A549 (cell line): ENCODE data around the gene ADK. TPM values are rescaled to one million over a fixed set of nuclear protein-coding genes. Genes with fewer than 3 reads are reported as not detected.
A peak's percentile ranks its signal among the peaks of the same experiment; 100 is the strongest.

Experiments
- ATAC-seq, 2 experiments: fragments of 200-7000 bp in 1 of 2; fragments of >200 bp in 1 of 2; cut with Nextera tagmentation in 1 of 2; cut with Tn5 transposase in 1 of 2; 3 replicates each; pipeline versions ENCODE4 v1.8.0 to v1.9.1; 2018 to 2020; ENCODE audit warnings: mild to moderate bottlenecking in 1 of 2, moderate library complexity in 1 of 2
- CTCF ChIA-PET: fragments of 300-600 bp; sonication (Branson Sonifier 250); formaldehyde crosslinking; extraction: SDS; loops from one replicate; lab custom pipeline; 2021; ENCODE audit warnings: antibody characterized with exemption, inconsistent platforms; lab: Yijun Ruan, JAX
- POLR2A ChIA-PET: fragments of 350-600 bp; formaldehyde crosslinking; extraction: SDS; loops from one replicate; lab custom pipeline; 2021; ENCODE audit warnings: antibody characterized with exemption, inconsistent platforms; lab: Yijun Ruan, JAX
- DNase-seq, 2 experiments: peaks; one replicate each; pipeline versions ENCODE4 v3.0.0 to v3.0.0-alpha.2; 2011 to 2016; ENCODE audit warnings: low read depth in 1 of 2, low spot score in 1 of 2
- FAIRE-seq: peaks from 2 replicates; lab custom pipeline; 2011; peaks lifted over from hg19 to GRCh38; lab: Jason Lieb, UNC
- H3K27ac ChIP-seq, 2 experiments: fragments of >200 bp; sonication (Bioruptor Twin); formaldehyde crosslinking; 3 replicates each; pipeline ENCODE4 v1.5.1; 2016 to 2017
- H3K4me1 ChIP-seq: fragments of >200 bp; sonication (Bioruptor Twin); formaldehyde crosslinking; 3 replicates; pipeline ENCODE4 v1.6.1; 2016
- H3K4me2 ChIP-seq: fragments of >200 bp; sonication (Bioruptor Twin); formaldehyde crosslinking; 3 replicates; pipeline ENCODE4 v1.6.1; 2016
- H3K4me3 ChIP-seq: fragments of >200 bp; sonication (Bioruptor Twin); formaldehyde crosslinking; 3 replicates; pipeline ENCODE4 v1.5.1; 2016
- H3K9me3 ChIP-seq: fragments of >200 bp; sonication (Bioruptor Twin); formaldehyde crosslinking; 3 replicates; pipeline ENCODE4 v1.6.1; 2016
- CEBPB ChIP-seq, 2 experiments: fragments of >200 bp in 1 of 2; sonication (Bioruptor Twin) in 1 of 2; formaldehyde crosslinking in 1 of 2; IDR thresholded peaks; 2 replicates each; pipeline ENCODE4 v1.6.1; 2012 to 2016
- EHF ChIP-seq: fragments of 250-450 bp; sonication (Bioruptor Pico); IDR thresholded peaks from 2 replicates; pipeline ENCODE4 v1.5.0; 2020; ENCODE audit warnings: mild to moderate bottlenecking
- EP300 ChIP-seq, 2 experiments: fragments of >200 bp; sonication (Bioruptor Twin); formaldehyde crosslinking; IDR thresholded peaks; 2 replicates in 1 of 2; 3 replicates in 1 of 2; pipeline ENCODE4 v1.6.1; 2016 to 2017
- ESRRA ChIP-seq: fragments of 150-350 bp; IDR thresholded peaks from 2 replicates; pipeline ENCODE4 v1.6.1; 2014; ENCODE audit warnings: mild to moderate bottlenecking, low read length, borderline replicate concordance
- FOSB ChIP-seq: fragments of 250-450 bp; sonication (Bioruptor Pico); IDR thresholded peaks from 2 replicates; pipeline ENCODE4 v1.5.0; 2020; ENCODE audit warnings: mild to moderate bottlenecking, moderate library complexity
- FOSL2 ChIP-seq, 2 experiments: fragments of 450-650 bp in 1 of 2; fragments of >200 bp in 1 of 2; sonication (Bioruptor Twin) in 1 of 2; formaldehyde crosslinking; IDR thresholded peaks; 2 replicates each; pipeline versions ENCODE4 v1.5.0 to v1.6.1; 2016 to 2020; ENCODE audit warnings: mild to moderate bottlenecking in 1 of 2, moderate library complexity in 1 of 2
- FOXS1 ChIP-seq: fragments of 250-450 bp; sonication (Bioruptor Pico); IDR thresholded peaks from 2 replicates; pipeline ENCODE4 v1.5.0; 2020; ENCODE audit warnings: mild to moderate bottlenecking, moderate library complexity
- HDAC2 ChIP-seq: fragments of 200-600 bp; sonication (generic); IDR thresholded peaks from 2 replicates; pipeline ENCODE4 v1.6.1; 2016
- HEYL ChIP-seq: fragments of 250-450 bp; sonication (Bioruptor Pico); IDR thresholded peaks from 2 replicates; pipeline ENCODE4 v1.8.0; 2021; ENCODE audit warnings: mild to moderate bottlenecking, moderate library complexity
- JUNB ChIP-seq: fragments of >200 bp; sonication (Bioruptor Twin); formaldehyde crosslinking; IDR thresholded peaks from 2 replicates; pipeline ENCODE4 v1.6.1; 2016
- KDM1A ChIP-seq: fragments of 200-600 bp; sonication (generic); IDR thresholded peaks from 2 replicates; pipeline ENCODE4 v1.6.1; 2016; ENCODE audit warnings: low read depth, mild to moderate bottlenecking
- MAFK ChIP-seq: fragments of 450-650 bp; IDR thresholded peaks from 2 replicates; pipeline ENCODE4 v1.6.1; 2014; ENCODE audit not compliant: partially characterized antibody
- MYC ChIP-seq: IDR thresholded peaks from 2 replicates; pipeline ENCODE4 v1.6.1; 2012; ENCODE audit warnings: mild to moderate bottlenecking, inconsistent platforms, low read length, improper control_type of control experiment, borderline replicate concordance
- NPAS2 ChIP-seq: fragments of 250-450 bp; sonication (Bioruptor Pico); IDR thresholded peaks from 2 replicates; pipeline ENCODE4 v1.8.0; 2022; ENCODE audit warnings: mild to moderate bottlenecking, moderate library complexity, borderline replicate concordance
- NR3C1 ChIP-seq: fragments of >200 bp; sonication (Bioruptor Twin); formaldehyde crosslinking; IDR thresholded peaks from 3 replicates; pipeline ENCODE4 v1.6.1; 2017
- POLR2AphosphoS2 ChIP-seq: conservative IDR thresholded peaks from 2 replicates; pipeline ENCODE4 v1.6.1; 2012; ENCODE audit warnings: low read length, improper control_type of control experiment, inconsistent platforms
- RAD21 ChIP-seq, 2 experiments: fragments of >200 bp in 1 of 2; sonication (Bioruptor Twin) in 1 of 2; formaldehyde crosslinking in 1 of 2; IDR thresholded peaks in 1 of 2; conservative IDR thresholded peaks in 1 of 2; 2 replicates in 1 of 2; 3 replicates in 1 of 2; pipeline ENCODE4 v1.6.1; 2012 to 2018; ENCODE audit warnings: inconsistent platforms in 1 of 2
- TP53 ChIP-seq: fragments of 250-450 bp; sonication (Bioruptor Pico); IDR thresholded peaks from 2 replicates; pipeline ENCODE4 v1.5.0; 2021; ENCODE audit warnings: mild to moderate bottlenecking, moderate library complexity
- ZNF302 ChIP-seq: fragments of 250-450 bp; sonication (Bioruptor Pico); IDR thresholded peaks from 2 replicates; pipeline ENCODE4 v1.9.0; 2021; ENCODE audit warnings: inconsistent platforms, mild to moderate bottlenecking, moderate library complexity
- ZSCAN20 ChIP-seq: fragments of 250-450 bp; sonication (Bioruptor Pico); IDR thresholded peaks from 2 replicates; pipeline ENCODE4 v1.8.0; 2022; ENCODE audit warnings: mild to moderate bottlenecking, moderate library complexity
- WGBS: methylation state at CpG from one replicate; pipeline ENCODE4 v1.1.6; 2017; ENCODE audit errors: missing lambda C conversion rate; 5-methylcytosine and 5-hydroxymethylcytosine counted together
- polyA plus RNA-seq, 4 experiments: library from polyadenylated mRNA; depleted of rRNA in 3 of 4; stranded (reverse); fragments of >200 nt; fragmentation: RNase III in 1 of 4; extraction: RNeasy Plus Mini Kit Qiagen cat#74134 plus additional on column Dnase treatment in 1 of 4; gene quantifications; 2 replicates in 3 of 4; 3 replicates in 1 of 4; pipeline ENCODE4 v1.2.3, GENCODE V29; 2011 to 2017
- TF ChIP-seq, protein P1 (sequence below): fragments of >200 bp; sonication (Bioruptor Twin); formaldehyde crosslinking; IDR thresholded peaks from 3 replicates; pipeline ENCODE4 v1.5.1; 2016
- TF ChIP-seq, protein P2 (sequence below): fragments of >200 bp; sonication (Bioruptor Twin); formaldehyde crosslinking; IDR thresholded peaks from 3 replicates; pipeline ENCODE4 v1.6.1; 2016

ADK gene
- polyA plus RNA-seq, 2 of the 4 experiments (the other 2 are of a cell fraction), result 35.8 to 40.7 TPM

DNA sequence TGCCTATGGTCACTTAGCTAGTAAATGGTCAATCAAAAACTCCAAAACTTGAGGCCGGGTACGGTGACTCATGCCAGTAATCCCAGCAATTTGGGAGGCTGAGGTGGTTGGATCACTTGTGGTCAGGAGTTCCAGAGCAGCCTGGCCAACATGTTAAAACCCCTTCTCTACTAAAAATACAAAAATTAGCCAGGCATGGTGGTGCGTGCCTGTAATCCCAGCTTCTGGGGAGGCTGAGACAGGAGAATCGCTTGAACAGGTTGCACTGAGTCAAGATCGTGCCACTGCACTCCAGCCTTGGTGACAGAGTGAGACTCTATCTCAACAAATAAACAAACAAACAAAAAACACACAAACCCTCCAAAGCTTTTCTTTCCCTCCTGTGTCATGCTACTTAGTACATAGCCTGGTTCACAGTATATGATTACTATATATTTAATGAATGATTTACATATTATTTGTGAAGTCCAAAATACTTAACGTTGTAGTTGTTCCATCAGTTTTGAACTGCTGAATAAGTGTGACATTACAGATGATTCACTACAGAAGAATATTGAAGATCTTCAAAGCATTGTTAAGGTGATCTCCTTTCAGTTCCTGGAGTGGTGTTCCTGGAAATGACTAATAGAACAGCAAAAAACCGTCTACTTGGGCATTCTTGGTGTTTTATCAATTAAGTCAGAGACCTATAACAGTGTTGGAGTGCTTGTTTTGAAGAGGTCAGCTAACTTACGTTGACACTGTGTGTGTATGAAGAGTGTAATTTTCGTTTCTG lies 72.9 kb downstream of the ADK start:
- ChIA-PET CTCF (interaction anchor here (0.6 to 1.7 kb wide), 3 partner anchors 11 to 18 kb away, joined by 3 to 6 read pairs (median 3); no protein-coding TSS in a partner anchor), POLR2A (no interaction called here)
- WGBS, result 18% methylated on average over 9 of the region's 9 CpGs
- peaks cover 38% of the 10 kb centered on the region for H3K4me1 ChIP-seq
- no peaks in the 10 kb centered on the region for H3K9me3 ChIP-seq
- ATAC-seq (peak; percentile 83 to 84), FAIRE-seq (no peak), DNase-seq (peak; percentile 64 to 68)
- peak overlapping the region; percentile 74 to 85 for H3K27ac ChIP-seq
- TF ChIP-seq MAFK (peak; percentile 54), CEBPB (IDR thresholded peaks at IDR 0.05) (0 out of 4 replicates have a peak, but pooled peaks of 1 of the 2 experiments have one; percentile 38), NPAS2 (CRISPR knock-in tag) (no peak), EP300 (IDR thresholded peaks at IDR 0.05) (peak in 1 of 2 experiments; percentile 28; a peak in 1 of 5 replicates), EHF (CRISPR knock-in tag) (no peak), HEYL (CRISPR knock-in tag) (no peak), FOSL2 (IDR thresholded peaks at IDR 0.05) (peak; percentile 54; the same call in 1 of the 2 replicates), FOSL2 (CRISPR knock-in tag; IDR thresholded peaks at IDR 0.05) (peak; percentile 66), NR3C1 (no peak), POLR2AphosphoS2 (no peak), FOXS1 (CRISPR knock-in tag) (no peak), JUNB (0 out of 2 replicates have a peak, but pooled peaks have one; percentile 59), KDM1A (no peak)
- TF ChIP-seq, protein P1, sequence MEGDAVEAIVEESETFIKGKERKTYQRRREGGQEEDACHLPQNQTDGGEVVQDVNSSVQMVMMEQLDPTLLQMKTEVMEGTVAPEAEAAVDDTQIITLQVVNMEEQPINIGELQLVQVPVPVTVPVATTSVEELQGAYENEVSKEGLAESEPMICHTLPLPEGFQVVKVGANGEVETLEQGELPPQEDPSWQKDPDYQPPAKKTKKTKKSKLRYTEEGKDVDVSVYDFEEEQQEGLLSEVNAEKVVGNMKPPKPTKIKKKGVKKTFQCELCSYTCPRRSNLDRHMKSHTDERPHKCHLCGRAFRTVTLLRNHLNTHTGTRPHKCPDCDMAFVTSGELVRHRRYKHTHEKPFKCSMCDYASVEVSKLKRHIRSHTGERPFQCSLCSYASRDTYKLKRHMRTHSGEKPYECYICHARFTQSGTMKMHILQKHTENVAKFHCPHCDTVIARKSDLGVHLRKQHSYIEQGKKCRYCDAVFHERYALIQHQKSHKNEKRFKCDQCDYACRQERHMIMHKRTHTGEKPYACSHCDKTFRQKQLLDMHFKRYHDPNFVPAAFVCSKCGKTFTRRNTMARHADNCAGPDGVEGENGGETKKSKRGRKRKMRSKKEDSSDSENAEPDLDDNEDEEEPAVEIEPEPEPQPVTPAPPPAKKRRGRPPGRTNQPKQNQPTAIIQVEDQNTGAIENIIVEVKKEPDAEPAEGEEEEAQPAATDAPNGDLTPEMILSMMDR, result no peak
- H3K4me2 ChIP-seq, result peak overlapping the region; percentile 72
- 0 out of 3 replicates have a peak overlapping the region, but pooled peaks have one; percentile 15 for H3K4me3 ChIP-seq

DNA sequence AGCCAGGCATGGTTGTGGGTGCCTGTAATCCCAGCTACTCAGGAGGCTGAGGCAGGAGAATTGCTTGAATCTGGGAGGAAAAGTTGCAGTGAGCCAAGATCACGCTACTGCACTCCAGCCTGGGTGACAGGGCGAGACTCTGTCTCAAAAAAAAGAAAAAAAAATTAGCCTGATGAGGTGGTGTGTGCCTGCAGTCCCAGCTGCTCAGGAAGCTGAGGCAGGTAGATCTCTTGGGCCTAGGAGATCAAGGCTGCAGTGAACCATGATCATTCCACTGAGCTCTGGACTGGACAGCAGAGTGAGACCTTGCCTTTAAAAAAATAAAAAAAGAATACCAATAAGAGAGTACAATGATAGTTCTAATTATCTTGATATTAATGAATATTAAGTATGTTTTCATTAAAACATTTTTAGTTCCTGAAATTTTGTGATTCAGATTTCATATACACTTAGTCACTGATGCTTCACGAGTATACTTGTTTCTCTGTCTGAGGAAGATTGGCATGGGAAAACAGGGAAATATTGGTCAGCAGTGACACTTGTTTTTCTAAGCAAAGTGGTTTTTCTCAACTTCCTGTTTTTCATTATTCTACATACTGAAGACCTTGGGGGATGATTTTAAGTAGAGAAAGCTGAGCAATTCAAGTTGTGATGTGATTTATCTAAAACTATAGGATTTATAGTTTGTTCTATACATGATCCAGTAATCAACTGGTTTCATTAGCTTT lies 76.8 kb downstream of the ADK start:
- ChIA-PET CTCF (interaction anchor here (1.0 to 2.3 kb wide), 2 partner anchors 16 to 872 kb away, joined by 4 to 7 read pairs; a partner anchor contains a TSS), POLR2A (no interaction called here)
- TF ChIP-seq FOSB (CRISPR knock-in tag) (no peak), ZSCAN20 (CRISPR knock-in tag) (no peak), EHF (CRISPR knock-in tag) (no peak), TP53 (CRISPR knock-in tag) (no peak)
- TF ChIP-seq, protein P2, sequence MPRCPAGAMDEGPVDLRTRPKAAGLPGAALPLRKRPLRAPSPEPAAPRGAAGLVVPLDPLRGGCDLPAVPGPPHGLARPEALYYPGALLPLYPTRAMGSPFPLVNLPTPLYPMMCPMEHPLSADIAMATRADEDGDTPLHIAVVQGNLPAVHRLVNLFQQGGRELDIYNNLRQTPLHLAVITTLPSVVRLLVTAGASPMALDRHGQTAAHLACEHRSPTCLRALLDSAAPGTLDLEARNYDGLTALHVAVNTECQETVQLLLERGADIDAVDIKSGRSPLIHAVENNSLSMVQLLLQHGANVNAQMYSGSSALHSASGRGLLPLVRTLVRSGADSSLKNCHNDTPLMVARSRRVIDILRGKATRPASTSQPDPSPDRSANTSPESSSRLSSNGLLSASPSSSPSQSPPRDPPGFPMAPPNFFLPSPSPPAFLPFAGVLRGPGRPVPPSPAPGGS, result no peak
- TF ChIP-seq, all 56 proteins: peak for 0
- FAIRE-seq (no peak), DNase-seq (peak in 1 of 2 experiments; percentile 28), ATAC-seq (no peak)
- Histone ChIP-seq H3K4me2 (peak overlapping the region; percentile 35; the same call in 2 of the 3 replicates), H3K9me3 (no peaks in the 10 kb centered on the region), H3K4me3 (no peak overlapping the region), H3K27ac (peak overlapping the region; percentile 23 to 35; a peak in 4 of 6 replicates), H3K4me1 (peaks cover 48% of the 10 kb centered on the region)
- WGBS, result 69% methylated on average over 3 of the region's 3 CpGs

DNA sequence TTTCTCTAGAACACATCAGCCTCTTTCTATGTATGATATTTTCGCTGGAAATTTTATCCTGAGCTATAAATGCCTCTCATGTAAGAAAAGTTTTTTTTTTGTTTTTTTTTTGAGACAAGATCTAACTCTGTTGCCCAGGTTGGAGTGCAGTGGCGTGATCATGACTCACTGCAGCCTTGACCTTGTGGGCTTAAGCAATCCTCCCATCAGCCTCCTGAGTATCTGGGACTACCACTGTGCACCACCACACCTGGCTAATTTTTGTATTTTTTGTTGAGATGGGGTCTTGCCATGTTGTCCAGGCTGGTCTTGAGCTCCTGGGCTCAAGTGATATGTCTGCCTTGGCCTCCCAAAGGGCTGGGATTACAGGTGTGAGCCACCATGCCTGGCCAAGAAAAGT lies 80.4 kb downstream of the ADK start:
- H3K27ac ChIP-seq, result peak overlapping the region in 1 of 2 experiments; percentile 58; a peak in 1 of 6 replicates
- ChIA-PET CTCF (interaction anchor here (0.6 to 0.7 kb wide), 3 partner anchors 18 to 869 kb away, joined by 3 to 4 read pairs (median 3); no protein-coding TSS in a partner anchor), POLR2A (no interaction called here)
- H3K9me3 ChIP-seq, result no peaks in the 10 kb centered on the region
- FAIRE-seq, result no peak
- peaks cover 24% of the 10 kb centered on the region for H3K4me1 ChIP-seq
- H3K4me2 ChIP-seq, result peak overlapping the region; percentile 29
- no peak overlapping the region for H3K4me3 ChIP-seq
- 57% methylated on average over 2 of the region's 2 CpGs for WGBS
- DNase-seq, result peak in 1 of 2 experiments; percentile 24
- peak in 1 of 2 experiments; percentile 51; a peak in 1 of 6 replicates for ATAC-seq
- TF ChIP-seq CEBPB (IDR thresholded peaks at IDR 0.05), result peak in 1 of 2 experiments; percentile 74; a peak in 2 of 4 replicates
- no peak for TF ChIP-seq ESRRA
- TF ChIP-seq ZSCAN20 (CRISPR knock-in tag), result no peak
- TF ChIP-seq MYC, result no peak
- TF ChIP-seq, protein P2, result no peak
- TF ChIP-seq FOXS1 (CRISPR knock-in tag), result no peak
- TF ChIP-seq RAD21 (conservative IDR thresholded peaks at IDR 0.05 in 1 of 2, IDR thresholded peaks at IDR 0.05 in 1 of 2), result no peak
- no peak for TF ChIP-seq FOSL2 (IDR thresholded peaks at IDR 0.05)
- TF ChIP-seq FOSL2 (CRISPR knock-in tag; IDR thresholded peaks at IDR 0.05), result 0 out of 2 replicates have a peak, but pooled peaks have one; percentile 29
- no peak for TF ChIP-seq HDAC2
- TF ChIP-seq ZNF302 (CRISPR knock-in tag), result no peak
